DND-41 (cell line): Measurements from ENCODE around the gene ABCD1.
"Not testable (repeated sequence)": the region's sequence is repeated elsewhere in the genome, so short reads cannot be mapped to it uniquely, and the experiment has no call there.

Experiments
- ATAC-seq: fragments of 200-7000 bp; cut with Tn5 transposase; 3 replicates; pipeline ENCODE4 v1.9.1; 2021; ENCODE audit warnings: low read depth; ENCODE audit not compliant: insufficient read depth
- DNase-seq: peaks from one replicate; pipeline ENCODE4 v3.0.0-alpha.2; 2020
- H2AFZ ChIP-seq: 2 replicates; pipeline ENCODE4 v1.6.0; 2012; ENCODE audit warnings: low read depth, low read length
- H3K27ac ChIP-seq: 2 replicates; pipeline ENCODE4 v1.5.1; 2012; ENCODE audit warnings: low read length, inconsistent platforms
- H3K27me3 ChIP-seq: fragments of 200-600 bp; sonication (generic); 2 replicates; pipeline ENCODE4 v1.6.0; 2012; ENCODE audit warnings: low read length, mild to moderate bottlenecking, inconsistent platforms; ENCODE audit not compliant: insufficient read depth, poor library complexity
- H3K36me3 ChIP-seq: 2 replicates; pipeline ENCODE4 v1.5.1; 2012; ENCODE audit warnings: low read length, inconsistent platforms; ENCODE audit not compliant: insufficient read depth
- H3K4me1 ChIP-seq: 2 replicates; pipeline ENCODE4 v1.5.1; 2012; ENCODE audit warnings: mild to moderate bottlenecking, low read length; ENCODE audit not compliant: insufficient read depth
- H3K4me2 ChIP-seq: 2 replicates; pipeline ENCODE4 v1.6.0; 2012; ENCODE audit warnings: mild to moderate bottlenecking, moderate library complexity, low read length, inconsistent platforms; ENCODE audit not compliant: insufficient read depth
- H3K4me3 ChIP-seq, 2 experiments: fragments of 200-600 bp in 1 of 2; shearing (Covaris generic) in 1 of 2; 2 replicates each; pipeline ENCODE4 v1.5.1; 2012 to 2016; ENCODE audit warnings: inconsistent platforms in 2 of 2, low read length in 2 of 2, mild to moderate bottlenecking in 2 of 2, low read depth in 1 of 2, moderate library complexity in 1 of 2
- H3K79me2 ChIP-seq: 2 replicates; pipeline ENCODE4 v1.6.0; 2012; ENCODE audit warnings: low read length, inconsistent platforms; ENCODE audit not compliant: insufficient read depth
- H3K9ac ChIP-seq: 2 replicates; pipeline ENCODE4 v1.6.0; 2012; ENCODE audit warnings: low read depth, mild to moderate bottlenecking, inconsistent platforms, low read length, moderate library complexity
- H3K9me3 ChIP-seq: 2 replicates; pipeline ENCODE4 v1.5.1; 2012; ENCODE audit warnings: low read length, moderate library complexity, mild to moderate bottlenecking, inconsistent platforms; ENCODE audit not compliant: insufficient read depth, severe bottlenecking
- H4K20me1 ChIP-seq: 2 replicates; pipeline ENCODE4 v1.6.0; 2012; ENCODE audit warnings: low read length; ENCODE audit not compliant: insufficient read depth
- CTCF ChIP-seq: IDR thresholded peaks from 2 replicates; pipeline ENCODE4 v1.5.1; 2012; ENCODE audit warnings: borderline replicate concordance, low read length, moderate library complexity, mild to moderate bottlenecking; ENCODE audit not compliant: poor library complexity, severe bottlenecking; ENCODE audit errors: extremely low read depth
- EZH2 ChIP-seq: IDR thresholded peaks from 3 replicates; pipeline ENCODE4 v1.6.1; 2012; ENCODE audit warnings: borderline replicate concordance, low read depth, mild to moderate bottlenecking, moderate library complexity, low read length, inconsistent platforms; ENCODE audit not compliant: severe bottlenecking

The ABCD1 gene

GRCh38 chrX:153744210-153745066 lies 19.8 kb downstream of the ABCD1 start:
- Histone ChIP-seq H3K4me2 (no peak overlapping the region), H3K4me3 (no peak overlapping the region)
- no peak for DNase-seq

GRCh38 chrX:153745067-153745433 lies 20.4 kb downstream of the ABCD1 start:
- not testable (repeated sequence) for DNase-seq, H3K9me3 ChIP-seq, H3K27me3 ChIP-seq, H3K4me3 ChIP-seq, ATAC-seq, H2AFZ ChIP-seq, H3K27ac ChIP-seq, H3K9ac ChIP-seq, H3K4me2 ChIP-seq, H3K36me3 ChIP-seq, H3K79me2 ChIP-seq, H3K4me1 ChIP-seq, H4K20me1 ChIP-seq

More at GRCh38 chrX:153744210-153745066, 19.8 kb downstream of the ABCD1 start:
- Histone ChIP-seq H3K27ac (no peak overlapping the region), H4K20me1 (no peaks in the 10 kb centered on the region), H3K27me3 (no peaks in the 10 kb centered on the region), H3K9ac (no peak overlapping the region), H3K36me3 (no peaks in the 10 kb centered on the region), H3K79me2 (no peaks in the 10 kb centered on the region), H3K4me1 (no peaks in the 10 kb centered on the region), H3K9me3 (no peaks in the 10 kb centered on the region), H2AFZ (no peak overlapping the region)
- ATAC-seq, result no peak
- no peak for TF ChIP-seq EZH2
- TF ChIP-seq CTCF, result peak; percentile 28

GRCh38 chrX:153746359-153746758 lies 21.7 kb downstream of the ABCD1 start:
- Histone ChIP-seq H3K4me2 (no peak overlapping the region), H3K79me2 (no peaks in the 10 kb centered on the region), H2AFZ (no peak overlapping the region), H3K9ac (no peak overlapping the region), H3K36me3 (no peaks in the 10 kb centered on the region), H4K20me1 (no peaks in the 10 kb centered on the region), H3K4me3 (no peak overlapping the region), H3K4me1 (no peaks in the 10 kb centered on the region), H3K27me3 (no peaks in the 10 kb centered on the region), H3K9me3 (no peaks in the 10 kb centered on the region), H3K27ac (no peak overlapping the region)
- no peak for ATAC-seq
- DNase-seq, result no peak
- no peak for TF ChIP-seq CTCF
- no peak for TF ChIP-seq EZH2

- not testable (repeated sequence) for H3K9me3 ChIP-seq, H3K79me2 ChIP-seq, H3K27me3 ChIP-seq, H3K4me1 ChIP-seq, H3K9ac ChIP-seq, H2AFZ ChIP-seq, H3K27ac ChIP-seq, ATAC-seq, H3K36me3 ChIP-seq, H3K4me2 ChIP-seq, H3K4me3 ChIP-seq, DNase-seq, H4K20me1 ChIP-seq
Measured at GRCh38 chrX:153746991-153747390, 22.3 kb downstream of the ABCD1 start.

GRCh38 chrX:153749017-153749416 lies 24.4 kb downstream of the ABCD1 start:
- not testable (repeated sequence) for ATAC-seq, H3K9ac ChIP-seq, H3K27ac ChIP-seq, H3K36me3 ChIP-seq, DNase-seq, H3K4me3 ChIP-seq, H2AFZ ChIP-seq, H3K79me2 ChIP-seq, H3K4me2 ChIP-seq, H4K20me1 ChIP-seq, H3K27me3 ChIP-seq, H3K4me1 ChIP-seq, H3K9me3 ChIP-seq
